BJ (cell line): Measurements from ENCODE around the gene LBHD1. TPM values are rescaled to one million over a fixed set of nuclear protein-coding genes. Genes with fewer than 3 reads are reported as not detected.
A peak's percentile ranks its signal among the peaks of the same experiment; 100 is the strongest.

Experiments
- CTCF ChIA-PET: fragments of 350-600 bp; formaldehyde crosslinking; extraction: SDS; loops from one replicate; lab custom pipeline; 2021; ENCODE audit warnings: antibody characterized with exemption, inconsistent platforms; lab: Yijun Ruan, JAX
- POLR2A ChIA-PET: fragments of 300-600 bp; sonication (Branson Sonifier 250); formaldehyde crosslinking; extraction: SDS; loops from one replicate; lab custom pipeline; 2021; ENCODE audit warnings: antibody characterized with exemption; lab: Charles Lee
- DNase-seq: peaks from one replicate; pipeline ENCODE4 v3.0.0-alpha.2; 2011; ENCODE audit warnings: low read depth
- H3K27me3 ChIP-seq: 2 replicates; pipeline ENCODE4 v1.6.0; 2011; ENCODE audit warnings: low read length; ENCODE audit not compliant: control insufficient read depth, insufficient read depth
- H3K36me3 ChIP-seq: 2 replicates; pipeline ENCODE4 v1.5.1; 2011; ENCODE audit warnings: low read length; ENCODE audit not compliant: control insufficient read depth, insufficient read depth
- H3K4me3 ChIP-seq: 2 replicates; pipeline ENCODE4 v1.5.1; 2011; ENCODE audit warnings: low read depth, mild to moderate bottlenecking, control low read depth, low read length
- polyA plus RNA-seq: library from polyadenylated mRNA; depleted of rRNA; stranded (reverse); fragments of >200 nt; gene quantifications from 2 replicates; pipeline ENCODE4 v1.2.3, GENCODE V29; 2011
- TF ChIP-seq, protein P1 (sequence below): IDR thresholded peaks from 2 replicates; pipeline ENCODE4 v1.5.1; 2011; ENCODE audit warnings: low read depth, mild to moderate bottlenecking, control low read depth, inconsistent platforms, low read length, moderate library complexity; ENCODE audit not compliant: insufficient read depth

The LBHD1 gene
- polyA plus RNA-seq, 1 experiment = 4.0 TPM

DNA sequence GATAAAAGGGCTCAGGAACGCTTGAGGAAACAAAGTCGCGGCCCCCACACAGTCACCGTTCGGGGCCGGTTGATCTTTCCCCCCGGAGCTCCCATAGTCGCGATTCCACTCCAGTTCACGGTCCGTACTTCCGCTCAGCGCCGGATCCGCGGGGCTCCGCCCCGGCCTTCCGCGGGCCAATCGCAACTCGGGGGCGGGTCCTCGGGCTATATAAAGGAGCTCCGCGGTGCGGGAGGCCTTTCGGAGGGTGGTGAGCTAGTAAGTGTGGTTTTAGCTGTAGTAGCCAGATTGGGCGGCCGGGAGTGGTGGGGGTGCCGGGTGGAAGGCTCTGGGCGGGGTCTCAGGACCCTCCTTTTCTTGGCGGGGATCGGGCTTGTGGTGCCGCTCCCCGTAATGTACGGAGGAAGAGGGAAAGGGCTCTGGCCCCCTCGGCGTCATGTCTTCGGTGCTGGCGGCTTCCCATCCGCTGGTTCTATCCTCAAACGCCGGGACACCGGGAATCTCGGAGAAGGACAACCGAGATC is 6.9 kb downstream of the LBHD1 start, which contains the start of the genes C11orf98 and CSKMT:
Gene C11orf98 (minus strand): TSS at position 136 of the 524 bp plus-strand sequence. CDS start 41 bp downstream, at position 95.
Gene CSKMT (plus strand): TSS at position 238 of the 524 bp plus-strand sequence. CDS start 568 bp downstream, outside the sequence.
- ChIA-PET CTCF (interaction anchor here (0.5 to 2.0 kb wide), 15 partner anchors 8 to 121 kb away, joined by 3 to 9 read pairs (median 4); partner anchors contain the start of genes INTS5 and LRRN4CL), POLR2A (interaction anchor here (0.5 to 2.3 kb wide), 18 partner anchors 8 to 1294 kb away, joined by 3 to 19 read pairs (median 6); partner anchors contain the start of genes B3GAT3, GANAB, HNRNPUL2 and INTS5)
- H3K4me3 ChIP-seq = peak within 1 kb of the TSS; percentile 72

DNA sequence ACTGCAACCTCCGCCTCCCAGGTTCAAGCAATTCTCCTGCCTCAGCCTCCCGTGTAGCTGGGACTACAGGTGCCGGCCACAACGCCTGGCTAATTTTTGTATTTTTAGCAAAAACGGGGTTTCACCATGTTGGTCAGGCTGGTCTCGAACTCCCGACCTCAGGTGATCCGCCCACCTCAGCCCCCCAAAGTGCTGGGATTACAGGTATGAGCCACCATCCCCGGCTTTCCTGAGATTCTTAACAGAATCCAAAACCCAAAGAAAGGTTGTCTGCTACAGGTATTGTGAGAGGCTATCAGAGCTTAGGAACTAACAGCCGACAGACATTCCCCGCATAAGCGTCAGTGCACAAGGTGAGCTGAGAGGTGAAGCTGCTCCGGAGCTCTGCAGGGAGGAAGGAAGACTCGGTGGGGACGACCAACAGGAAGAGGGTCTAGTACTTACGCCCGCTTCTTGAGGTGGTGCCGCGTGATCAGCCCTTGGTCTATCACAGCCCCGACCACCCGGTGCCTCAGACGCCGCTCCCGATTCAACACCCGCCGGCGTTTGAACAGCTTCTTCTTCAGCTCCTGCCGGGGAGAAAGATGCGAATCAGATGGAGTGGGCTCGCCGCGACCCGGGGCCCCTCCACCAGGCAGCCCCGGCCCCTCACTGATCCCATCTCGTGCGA is 7.5 kb downstream of the LBHD1 start:
- Histone ChIP-seq H3K36me3 (peaks cover 13% of the 10 kb centered on the region), H3K27me3 (no peaks in the 10 kb centered on the region), H3K4me3 (peak overlapping the region; percentile 72)
- DNase-seq = no peak
- CTCF ChIA-PET = interaction anchor here (0.7 to 2.0 kb wide), 10 partner anchors 8 to 72 kb away, joined by 3 to 9 read pairs (median 4); partner anchors contain the start of genes INTS5 and LRRN4CL
- POLR2A ChIA-PET = interaction anchor here (0.5 to 2.3 kb wide), 15 partner anchors 8 to 1294 kb away, joined by 3 to 19 read pairs (median 6); partner anchors contain the start of genes B3GAT3, GANAB, HNRNPUL2 and INTS5
- TF ChIP-seq, protein P1, sequence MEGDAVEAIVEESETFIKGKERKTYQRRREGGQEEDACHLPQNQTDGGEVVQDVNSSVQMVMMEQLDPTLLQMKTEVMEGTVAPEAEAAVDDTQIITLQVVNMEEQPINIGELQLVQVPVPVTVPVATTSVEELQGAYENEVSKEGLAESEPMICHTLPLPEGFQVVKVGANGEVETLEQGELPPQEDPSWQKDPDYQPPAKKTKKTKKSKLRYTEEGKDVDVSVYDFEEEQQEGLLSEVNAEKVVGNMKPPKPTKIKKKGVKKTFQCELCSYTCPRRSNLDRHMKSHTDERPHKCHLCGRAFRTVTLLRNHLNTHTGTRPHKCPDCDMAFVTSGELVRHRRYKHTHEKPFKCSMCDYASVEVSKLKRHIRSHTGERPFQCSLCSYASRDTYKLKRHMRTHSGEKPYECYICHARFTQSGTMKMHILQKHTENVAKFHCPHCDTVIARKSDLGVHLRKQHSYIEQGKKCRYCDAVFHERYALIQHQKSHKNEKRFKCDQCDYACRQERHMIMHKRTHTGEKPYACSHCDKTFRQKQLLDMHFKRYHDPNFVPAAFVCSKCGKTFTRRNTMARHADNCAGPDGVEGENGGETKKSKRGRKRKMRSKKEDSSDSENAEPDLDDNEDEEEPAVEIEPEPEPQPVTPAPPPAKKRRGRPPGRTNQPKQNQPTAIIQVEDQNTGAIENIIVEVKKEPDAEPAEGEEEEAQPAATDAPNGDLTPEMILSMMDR = no peak

More for the DNA sequence above, 6.9 kb downstream of the LBHD1 start, which contains the start of the genes C11orf98 and CSKMT:
- TF ChIP-seq, protein P1 = no peak
- H3K27me3 ChIP-seq = no peaks in the 10 kb centered on the region
- no peak for DNase-seq
- H3K36me3 ChIP-seq = peaks cover 15% of the 10 kb centered on the region

DNA sequence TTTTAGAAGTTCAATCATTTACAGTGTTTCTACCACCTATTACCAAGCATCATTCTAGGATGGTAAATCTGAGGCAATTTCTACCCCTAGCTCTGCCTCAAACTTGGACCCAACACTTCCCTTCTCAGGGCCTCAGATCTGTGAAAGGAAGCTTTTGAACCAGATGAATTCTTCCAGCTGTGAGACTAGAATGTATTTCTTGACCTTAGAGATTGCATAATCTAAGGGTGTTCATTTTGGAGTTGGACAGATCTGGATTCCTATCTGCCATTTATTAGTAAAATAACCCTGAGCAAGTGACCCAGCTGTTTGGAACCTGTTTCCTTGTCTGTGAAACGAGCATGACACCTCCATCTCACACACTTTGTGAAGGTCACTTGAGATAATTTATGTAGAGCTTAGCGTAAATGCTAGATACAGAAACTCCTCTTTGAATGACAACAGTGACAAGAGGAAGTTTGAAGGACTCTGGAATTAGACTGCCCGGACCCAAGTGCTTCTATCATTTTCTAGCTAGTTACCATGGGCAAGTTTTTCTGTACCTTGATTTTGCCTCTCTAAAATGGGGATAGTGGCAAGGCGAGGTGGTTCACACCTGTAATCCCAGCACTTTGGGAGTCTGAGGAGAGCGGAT is 15.2 kb downstream of the LBHD1 start:
- POLR2A ChIA-PET = interaction anchor here (0.6 kb wide), 1 partner anchor 8 kb away, joined by 3 read pairs; the partner anchor contains the start of genes C11orf98 and CSKMT

DNA sequence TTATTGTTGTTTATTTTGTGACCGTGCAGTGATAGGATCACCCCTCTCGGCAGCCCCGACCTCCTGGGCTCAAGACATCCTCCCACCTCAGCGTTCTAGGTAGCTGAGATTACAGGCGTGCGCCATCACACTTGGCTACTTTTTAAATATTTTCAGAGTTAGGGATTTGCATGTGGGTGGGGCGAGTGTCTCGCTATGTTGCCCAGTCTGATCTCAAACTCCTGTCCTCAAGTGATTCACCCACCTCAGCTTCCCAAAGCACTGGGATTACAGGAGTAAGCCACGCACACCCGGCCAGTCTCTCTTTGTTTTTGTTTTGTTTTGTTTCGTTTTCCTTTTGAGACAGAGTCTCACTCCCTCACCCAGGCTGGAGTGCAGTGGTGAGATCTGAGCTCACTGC is 17.8 kb downstream of the LBHD1 start:
- ChIA-PET CTCF (interaction anchor here (0.5 to 1.9 kb wide), 3 partner anchors 10 to 118 kb away, joined by 3 to 4 read pairs (median 3); partner anchors contain the start of gene TUT1), POLR2A (no interaction called here)
- H3K4me3 ChIP-seq = no peak overlapping the region
- TF ChIP-seq, protein P1 = no peak
- DNase-seq = no peak
- no peaks in the 10 kb centered on the region for H3K27me3 ChIP-seq
- peaks cover 5% of the 10 kb centered on the region for H3K36me3 ChIP-seq

More for the DNA sequence above, 15.2 kb downstream of the LBHD1 start:
- CTCF ChIA-PET = interaction anchor here (0.8 to 1.8 kb wide), 4 partner anchors 8 to 262 kb away, joined by 3 to 4 read pairs (median 3); partner anchors contain the start of genes C11orf98 and CSKMT
- no peak overlapping the region for H3K4me3 ChIP-seq
- no peaks in the 10 kb centered on the region for H3K36me3 ChIP-seq
- TF ChIP-seq, protein P1 = no peak
- DNase-seq = no peak
- H3K27me3 ChIP-seq = no peaks in the 10 kb centered on the region
